Mucosa of gallbladder (tissue), 1 donor: ENCODE measurements around the gene NR2C2AP. TPM values are rescaled to one million over a fixed set of nuclear protein-coding genes. Genes with fewer than 3 reads are reported as not detected.

Experiments used
- DNase-seq: peaks from one replicate; pipeline ENCODE4 v3.0.0-alpha.2; 2020; ENCODE audit warnings: low spot score
- total RNA-seq: library from RNA; stranded (reverse); gene quantifications from one replicate; pipeline ENCODE4 v1.2.1, GENCODE V29; 2021
- donor health status: DM: no; HTN: no; CAD: no.

Gene NR2C2AP
- total RNA-seq, 1 donor from 2014 or later, result 12.9 TPM

GRCh38 chr19:19152668-19153384, 50.4 kb downstream of the NR2C2AP start:
- DNase-seq, result no peak

- no peak for DNase-seq
These were observed 51.8 kb downstream of the NR2C2AP start for GRCh38 chr19:19151418-19151817.

Other genes starting within 250 kb of the NR2C2AP start
- gene SUGP2, start 169.9 kb downstream of the NR2C2AP start, total RNA-seq, result 69.8 TPM
- 19.5 TPM for gene ARMC6, start 169.8 kb downstream of the NR2C2AP start, total RNA-seq
- gene SLC25A42, start 139.4 kb downstream of the NR2C2AP start, total RNA-seq, result 10.5 TPM
- 33.2 TPM for gene TMEM161A, start 64.9 kb downstream of the NR2C2AP start, total RNA-seq
- gene MEF2B, start 33.2 kb downstream of the NR2C2AP start, total RNA-seq, result 4.3 TPM
- gene BORCS8, start 11.3 kb downstream of the NR2C2AP start, total RNA-seq, result 29.8 TPM
- 64.7 TPM for gene RFXANK, start 11.2 kb downstream of the NR2C2AP start, total RNA-seq
- gene NCAN, start 8.5 kb upstream of the NR2C2AP start, total RNA-seq, result not detected
- gene TM6SF2, start 69.9 kb upstream of the NR2C2AP start, total RNA-seq, result 1.8 TPM
- 53.1 TPM for gene SUGP1, start 117.1 kb upstream of the NR2C2AP start, total RNA-seq
- 70.1 TPM for gene MAU2, start 117.4 kb upstream of the NR2C2AP start, total RNA-seq
- 110 TPM for gene GATAD2A, start 202.3 kb upstream of the NR2C2AP start, total RNA-seq